ENCODE measurements around the gene SCN1B.

Gene SCN1B

DNA sequence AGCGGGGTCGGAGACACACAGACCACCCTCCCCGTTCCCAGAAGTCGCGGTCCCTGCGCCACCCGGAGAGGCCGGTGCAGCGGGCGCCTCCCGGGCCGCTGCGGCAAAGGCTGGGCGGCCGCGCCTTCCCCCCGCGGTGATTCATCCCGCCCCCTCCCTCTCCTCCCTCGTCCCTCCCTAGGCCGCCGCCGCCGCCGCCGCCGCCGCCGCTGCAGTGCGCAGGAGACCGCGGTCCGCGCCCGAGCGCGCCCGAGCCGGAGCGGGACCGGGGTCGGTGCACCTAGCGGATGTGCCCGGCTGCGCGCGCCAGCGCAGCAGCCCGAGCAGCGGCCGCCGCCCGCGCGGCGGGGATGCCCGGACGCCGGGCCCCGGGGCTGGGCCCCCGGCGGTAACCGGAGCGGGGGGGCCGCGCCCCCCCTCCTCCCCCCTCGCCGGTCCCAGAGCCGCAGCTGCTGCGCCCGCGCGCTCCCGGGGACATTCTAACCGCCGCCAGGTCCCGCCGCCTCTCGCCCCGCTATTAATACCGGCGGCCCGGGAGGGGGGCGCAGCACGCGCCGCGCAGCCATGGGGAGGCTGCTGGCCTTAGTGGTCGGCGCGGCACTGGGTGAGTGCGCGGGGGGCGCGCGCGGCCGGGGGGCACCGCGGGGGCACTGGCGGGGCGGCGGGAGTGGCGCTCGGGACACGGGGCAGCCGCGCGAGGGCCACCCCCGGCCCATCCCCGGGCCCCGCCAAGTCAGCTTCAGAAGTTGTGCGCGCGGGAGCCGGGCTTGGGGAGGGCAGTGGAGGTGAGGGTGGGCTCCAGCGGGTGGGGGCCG is at the start of gene SCN1B:
Gene SCN1B (plus strand): TSS at position 214 of the 815 bp plus-strand sequence. CDS start 351 bp downstream, at position 565.
- FAIRE-seq (no peak), DNase-seq (ENCODE audit: insufficient read length, low spot score) (peak; percentile 76)
- TF ChIP-seq, protein P1, sequence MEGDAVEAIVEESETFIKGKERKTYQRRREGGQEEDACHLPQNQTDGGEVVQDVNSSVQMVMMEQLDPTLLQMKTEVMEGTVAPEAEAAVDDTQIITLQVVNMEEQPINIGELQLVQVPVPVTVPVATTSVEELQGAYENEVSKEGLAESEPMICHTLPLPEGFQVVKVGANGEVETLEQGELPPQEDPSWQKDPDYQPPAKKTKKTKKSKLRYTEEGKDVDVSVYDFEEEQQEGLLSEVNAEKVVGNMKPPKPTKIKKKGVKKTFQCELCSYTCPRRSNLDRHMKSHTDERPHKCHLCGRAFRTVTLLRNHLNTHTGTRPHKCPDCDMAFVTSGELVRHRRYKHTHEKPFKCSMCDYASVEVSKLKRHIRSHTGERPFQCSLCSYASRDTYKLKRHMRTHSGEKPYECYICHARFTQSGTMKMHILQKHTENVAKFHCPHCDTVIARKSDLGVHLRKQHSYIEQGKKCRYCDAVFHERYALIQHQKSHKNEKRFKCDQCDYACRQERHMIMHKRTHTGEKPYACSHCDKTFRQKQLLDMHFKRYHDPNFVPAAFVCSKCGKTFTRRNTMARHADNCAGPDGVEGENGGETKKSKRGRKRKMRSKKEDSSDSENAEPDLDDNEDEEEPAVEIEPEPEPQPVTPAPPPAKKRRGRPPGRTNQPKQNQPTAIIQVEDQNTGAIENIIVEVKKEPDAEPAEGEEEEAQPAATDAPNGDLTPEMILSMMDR (IDR thresholded peaks at IDR 0.05; ENCODE audit: insufficient read depth, missing control alignments): no peak

DNA sequence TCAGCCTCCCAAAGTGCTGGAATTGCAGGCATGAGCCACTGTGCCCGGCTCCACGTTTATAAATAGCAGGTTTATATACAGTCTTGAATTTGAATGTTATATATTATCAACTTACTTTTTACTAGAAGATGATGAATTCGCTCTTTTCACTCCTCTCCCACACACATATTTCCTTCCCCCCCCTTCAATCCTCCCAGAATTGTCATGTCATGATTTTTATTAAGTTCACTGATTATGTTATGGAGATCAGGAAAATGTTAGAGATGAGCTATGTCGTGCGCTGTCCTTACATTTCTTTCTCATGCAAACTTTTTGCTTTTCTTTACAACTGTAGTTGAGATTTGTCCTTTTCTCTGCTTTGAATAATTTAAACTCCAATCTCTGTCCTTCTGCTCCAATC is 48.0 kb upstream of the SCN1B start:
- TF ChIP-seq, protein P1 (IDR thresholded peaks at IDR 0.05; ENCODE audit: insufficient read depth, missing control alignments): no peak
- FAIRE-seq: no peak

DNA sequence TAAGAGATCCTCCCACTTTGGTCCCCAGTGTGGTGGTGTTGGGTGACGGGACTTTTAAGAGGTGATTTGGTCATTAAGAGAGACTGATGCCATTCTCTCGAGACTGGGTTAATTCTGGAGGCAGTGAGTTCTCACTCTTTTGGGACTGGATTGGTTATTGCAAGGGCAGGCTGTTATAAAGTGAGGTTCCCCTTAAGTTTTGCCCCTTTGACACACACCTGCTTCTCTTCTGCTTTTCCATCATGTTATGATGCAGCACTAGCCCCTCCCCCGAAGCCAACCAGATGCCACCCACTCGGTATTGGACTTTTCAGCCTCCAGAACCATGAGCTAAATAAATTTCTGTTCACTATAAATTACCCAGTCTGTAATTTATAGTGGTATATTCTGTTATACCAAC is 46.5 kb upstream of the SCN1B start:
- FAIRE-seq (no peak), DNase-seq (ENCODE audit: insufficient read length, low spot score) (no peak)
- TF ChIP-seq, protein P1 (IDR thresholded peaks at IDR 0.05; ENCODE audit: insufficient read depth, missing control alignments): no peak

More for the DNA sequence above, 48.0 kb upstream of the SCN1B start:
- no peak for DNase-seq (ENCODE audit: insufficient read length, low spot score)

DNA sequence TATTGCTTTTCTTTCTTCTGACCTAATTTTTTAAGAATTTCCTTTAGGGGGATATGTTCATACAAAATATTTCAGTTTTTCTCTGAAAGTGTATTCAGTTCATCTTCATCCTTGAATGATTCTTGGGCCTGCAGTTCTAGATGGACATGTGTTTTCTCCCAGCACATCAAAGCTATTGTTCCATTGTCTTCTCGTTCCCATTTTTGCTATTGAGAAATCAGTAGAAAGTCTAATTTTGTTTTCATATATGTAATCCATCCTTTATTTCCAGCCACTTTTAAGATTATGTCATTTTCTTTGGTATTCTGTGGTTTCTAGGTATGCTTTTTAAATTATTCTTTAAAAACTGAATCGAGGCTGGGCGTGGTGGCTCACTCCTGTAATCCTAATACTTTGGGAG is 46.0 kb upstream of the SCN1B start:
- DNase-seq (ENCODE audit: insufficient read length, low spot score) (no peak), FAIRE-seq (no peak)
- TF ChIP-seq, protein P1 (IDR thresholded peaks at IDR 0.05; ENCODE audit: insufficient read depth, missing control alignments): no peak

DNA sequence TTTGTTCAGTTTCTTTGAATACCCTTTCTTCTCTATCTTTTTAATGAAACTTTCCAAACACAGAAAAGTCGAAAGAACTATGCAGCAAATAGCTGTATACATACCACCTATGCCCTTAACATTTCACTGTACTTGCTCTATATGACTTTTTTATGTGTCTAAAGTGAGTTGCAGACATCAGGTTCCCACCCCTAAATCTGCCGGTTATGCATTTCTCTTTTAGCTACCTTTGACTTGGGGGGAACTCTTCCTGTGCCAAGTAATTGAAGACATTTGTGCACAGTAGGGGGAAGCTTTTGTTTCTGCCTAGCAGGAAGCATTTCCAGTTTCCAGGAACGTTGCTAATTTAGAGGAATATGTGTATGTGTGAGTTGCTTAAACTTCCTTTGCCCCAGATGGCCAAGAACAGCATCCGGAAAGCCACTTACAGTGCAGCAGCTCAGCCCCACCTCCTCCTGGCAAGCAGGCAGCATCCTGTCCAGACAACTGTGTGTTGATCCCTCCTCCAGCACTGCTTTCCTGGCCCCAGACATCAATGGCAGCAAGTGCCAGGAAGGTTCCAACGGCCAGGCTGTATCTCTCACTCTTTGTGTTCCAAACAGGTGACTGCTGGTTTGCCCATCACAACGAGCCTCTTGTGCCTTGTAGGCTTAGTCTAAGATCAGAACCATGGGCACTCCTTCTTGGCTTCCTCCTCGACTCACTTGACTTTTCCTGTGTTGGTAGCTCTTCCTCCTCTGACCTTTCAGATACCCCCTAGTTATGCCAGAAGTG is 44.8 kb upstream of the SCN1B start:
- no peak for DNase-seq (ENCODE audit: insufficient read length, low spot score)
- FAIRE-seq: no peak
- TF ChIP-seq, protein P1 (IDR thresholded peaks at IDR 0.05; ENCODE audit: insufficient read depth, missing control alignments): no peak

DNA sequence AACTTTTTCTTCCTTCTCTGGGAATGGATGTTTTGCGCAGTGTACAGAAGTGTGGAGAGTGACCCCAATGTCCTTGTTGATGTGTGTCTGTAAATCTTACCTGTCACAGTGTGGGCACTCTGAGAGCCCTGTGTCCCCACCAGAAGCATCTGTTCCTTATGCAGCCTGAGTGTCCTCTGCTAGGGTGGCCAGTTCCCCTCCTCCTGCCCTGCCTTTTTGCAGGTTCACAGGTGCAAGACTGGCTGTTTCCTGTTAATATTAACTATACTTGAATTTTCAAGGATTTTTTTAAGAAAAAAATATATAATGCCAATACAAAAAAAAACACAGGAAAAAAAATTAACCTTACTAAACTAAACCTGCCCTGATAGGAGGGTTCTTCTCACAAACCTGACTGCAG is 42.2 kb upstream of the SCN1B start:
- TF ChIP-seq, protein P1 (IDR thresholded peaks at IDR 0.05; ENCODE audit: insufficient read depth, missing control alignments): no peak
- DNase-seq (ENCODE audit: insufficient read length, low spot score): no peak
- FAIRE-seq: no peak

All from D721Med (cell line).